Stimulated activated CD8-positive, alpha-beta memory T cell treated with anti-CD3 and anti-CD28 coated beads, Interleukin-7, amount 100 ng/mL, for 4 hours (primary cell): ENCODE data around the gene FOXB1.

Experiments
- DNase-seq, 2 donors: peaks; one replicate each; pipeline ENCODE4 v3.0.0-alpha.2; 2020; ENCODE audit warnings: low read depth in 2 of 2

The FOXB1 gene

GRCh38 chr15:60004009-60004845, at the start of gene FOXB1:
Gene FOXB1, plus strand, starts transcription at chr15:60004311. Its CDS starts 653 bp downstream, at chr15:60004964.
- no peak for DNase-seq

GRCh38 chr15:59958288-59958687, 45.8 kb upstream of the FOXB1 start:
- DNase-seq, result no peak

- no peak for DNase-seq
Observed at GRCh38 chr15:59960318-59960717, 43.8 kb upstream of the FOXB1 start.

GRCh38 chr15:59963322-59963721, 40.8 kb upstream of the FOXB1 start:
- no peak for DNase-seq

GRCh38 chr15:59963925-59964324, 40.2 kb upstream of the FOXB1 start:
- DNase-seq, result no peak

GRCh38 chr15:59965741-59966140, 38.4 kb upstream of the FOXB1 start:
- DNase-seq, result no peak

GRCh38 chr15:59966262-59966661, 37.8 kb upstream of the FOXB1 start:
- DNase-seq, result no peak

GRCh38 chr15:59968314-59968713, 35.8 kb upstream of the FOXB1 start:
- no peak for DNase-seq

- DNase-seq, result no peak
Observed at GRCh38 chr15:59972241-59972640, 31.9 kb upstream of the FOXB1 start.

- DNase-seq, result no peak
Observed at GRCh38 chr15:59976480-59977271, 27.4 kb upstream of the FOXB1 start.

- no peak for DNase-seq
Observed at GRCh38 chr15:59991834-59992233, 12.3 kb upstream of the FOXB1 start.

- DNase-seq, result no peak
Observed at GRCh38 chr15:59993041-59993750, 10.9 kb upstream of the FOXB1 start.

- no peak for DNase-seq
Observed at GRCh38 chr15:59993950-59994401, 10.1 kb upstream of the FOXB1 start.

- no peak for DNase-seq
Observed at GRCh38 chr15:59994526-59994887, 9.6 kb upstream of the FOXB1 start.

GRCh38 chr15:59994888-59995557, 9.1 kb upstream of the FOXB1 start:
- DNase-seq, result no peak

- DNase-seq, result no peak
Observed at GRCh38 chr15:59995568-59996297, 8.4 kb upstream of the FOXB1 start.

GRCh38 chr15:59996298-59997041, 7.6 kb upstream of the FOXB1 start:
- no peak for DNase-seq

GRCh38 chr15:59997070-59997701, 6.9 kb upstream of the FOXB1 start:
- peak; percentile 27 to 52 for DNase-seq

GRCh38 chr15:59998305-59998949, 5.7 kb upstream of the FOXB1 start:
- no peak for DNase-seq
